GM19372 (cell line): ENCODE measurements around the gene NPAS3.

Experiments
- ATAC-seq: cut with Tn5 transposase; IDR thresholded peaks from one replicate; pipeline ENCODE4 v1.9.1; 2021; ENCODE audit warnings: mild to moderate bottlenecking, low read depth, moderate library complexity; ENCODE audit not compliant: unreplicated experiment

NPAS3 gene

GRCh38 chr14:33404964-33405574 lies 466.4 kb downstream of the NPAS3 start:
- ATAC-seq: no peak

- no peak for ATAC-seq
These were observed 468.1 kb downstream of the NPAS3 start for GRCh38 chr14:33406766-33407165.

DNA sequence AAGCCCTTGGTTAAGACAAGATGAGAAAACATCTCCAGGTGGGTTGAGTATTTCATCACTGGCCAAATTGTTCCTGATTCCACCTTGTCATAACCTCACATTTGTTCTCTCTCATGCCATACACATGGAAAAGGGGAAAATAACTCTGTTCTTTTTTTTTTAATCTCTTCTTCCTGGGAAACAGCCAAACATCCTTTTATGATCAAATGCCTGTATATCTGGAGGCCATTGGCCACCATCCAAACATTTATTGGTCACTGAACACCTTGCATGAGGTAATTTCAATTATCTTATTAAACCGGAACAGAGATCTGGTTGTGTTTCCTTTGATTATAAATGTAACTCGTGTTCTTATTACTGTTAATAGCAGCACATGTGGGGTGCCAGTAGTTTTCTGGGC lies 469.6 kb downstream of the NPAS3 start:
- ATAC-seq: no peak

- no peak for ATAC-seq
These were observed 473.8 kb downstream of the NPAS3 start for GRCh38 chr14:33412450-33412849.

GRCh38 chr14:33413381-33413780 lies 474.7 kb downstream of the NPAS3 start:
- ATAC-seq: no peak

- ATAC-seq: no peak
These were observed 475.4 kb downstream of the NPAS3 start for GRCh38 chr14:33414041-33414440.

DNA sequence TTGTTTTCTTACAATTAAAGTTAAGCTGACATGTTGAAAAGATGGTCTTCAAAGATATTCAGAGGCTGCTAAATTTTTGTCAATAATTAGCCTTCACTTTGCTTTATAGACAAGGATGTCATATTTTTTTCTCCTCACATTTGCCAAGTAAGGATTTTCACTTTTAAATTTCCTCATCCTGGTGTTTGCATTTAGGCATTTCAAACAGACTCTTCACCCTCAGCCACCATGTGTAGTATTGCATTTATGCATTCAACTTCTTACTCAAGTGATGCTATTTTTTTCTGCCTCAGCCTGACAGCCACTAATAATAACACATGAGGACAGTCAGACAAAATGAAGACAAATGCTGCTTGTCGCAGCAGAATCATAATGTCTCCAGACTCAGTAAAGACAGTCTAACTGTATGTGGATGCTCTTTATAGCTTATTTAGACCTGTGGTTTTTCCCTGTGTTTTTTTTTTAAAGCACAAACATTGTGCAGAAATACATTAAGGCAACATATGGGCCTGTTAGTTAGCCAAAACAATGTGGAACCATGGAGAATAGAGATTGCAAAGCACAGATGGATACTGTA lies 481.5 kb downstream of the NPAS3 start:
- ATAC-seq: no peak

GRCh38 chr14:33430414-33431035 lies 491.8 kb downstream of the NPAS3 start:
- ATAC-seq: no peak

DNA sequence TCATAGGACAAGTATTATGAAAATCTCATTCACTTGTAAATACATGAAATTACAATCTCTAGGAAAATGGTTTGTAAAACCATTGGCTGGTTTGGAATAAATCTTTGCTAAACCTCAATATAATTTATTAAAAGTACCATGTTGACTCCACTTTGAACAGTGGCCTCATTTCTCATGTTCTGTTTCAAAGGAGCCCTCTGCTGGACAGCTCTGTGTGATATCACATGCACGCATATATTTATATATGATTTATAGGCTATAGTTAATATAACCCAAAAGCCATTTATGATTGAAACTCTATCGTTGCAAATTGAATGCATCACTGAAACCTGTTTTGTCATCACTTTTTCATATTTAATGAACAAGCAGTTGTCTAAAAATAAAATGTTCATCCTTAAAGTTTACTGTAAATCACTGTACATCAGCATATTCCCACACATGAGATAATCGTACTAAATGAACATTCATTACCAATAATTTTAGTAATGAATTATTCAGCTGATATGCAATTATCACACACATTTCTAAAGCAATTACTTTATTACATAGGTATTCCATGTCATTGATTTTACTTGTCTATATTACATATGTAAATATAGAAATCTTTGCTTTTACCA lies 493.8 kb downstream of the NPAS3 start:
- no peak for ATAC-seq

GRCh38 chr14:33433396-33433795 lies 494.7 kb downstream of the NPAS3 start:
- no peak for ATAC-seq

GRCh38 chr14:33435911-33436689 lies 497.4 kb downstream of the NPAS3 start:
- ATAC-seq: no peak

DNA sequence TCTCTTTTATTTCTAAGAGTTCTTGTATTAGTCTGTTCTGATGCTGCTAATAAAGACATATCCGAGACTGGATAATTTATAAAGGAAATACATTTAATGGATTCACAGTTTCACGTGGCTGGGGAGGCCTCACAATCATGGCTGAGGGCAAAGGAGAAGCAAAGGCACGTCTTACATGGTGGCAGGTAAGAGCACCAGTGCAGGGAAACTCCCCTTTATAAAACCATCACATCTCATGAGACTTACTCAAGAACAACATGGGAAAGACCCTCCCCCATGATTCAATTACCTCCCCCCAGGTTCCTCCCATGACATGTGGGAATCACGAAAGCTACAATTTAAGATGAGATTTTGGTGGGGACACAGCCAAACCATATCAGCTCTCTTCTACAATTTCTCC lies 503.0 kb downstream of the NPAS3 start:
- no peak for ATAC-seq

DNA sequence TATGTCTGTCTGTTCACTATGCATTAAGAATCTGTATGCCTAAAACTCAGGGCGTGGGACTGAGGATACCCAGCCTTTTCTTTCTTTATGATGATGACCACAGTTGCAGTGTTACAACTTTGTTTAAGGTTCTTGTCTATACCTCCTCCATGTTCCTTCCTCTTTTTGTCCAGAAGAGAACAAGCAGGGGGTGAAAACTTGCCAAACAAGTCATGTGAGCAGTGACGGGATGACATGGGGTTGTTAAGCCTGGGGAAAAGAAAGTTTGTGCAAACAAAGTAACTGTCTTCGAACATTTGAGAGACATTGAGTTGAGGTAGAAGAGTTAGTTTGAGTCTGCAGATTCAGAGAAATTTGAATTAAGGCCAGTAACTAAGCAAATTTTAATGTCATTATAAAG lies 505.5 kb downstream of the NPAS3 start:
- no peak for ATAC-seq

GRCh38 chr14:33449268-33449667 lies 510.6 kb downstream of the NPAS3 start:
- no peak for ATAC-seq

DNA sequence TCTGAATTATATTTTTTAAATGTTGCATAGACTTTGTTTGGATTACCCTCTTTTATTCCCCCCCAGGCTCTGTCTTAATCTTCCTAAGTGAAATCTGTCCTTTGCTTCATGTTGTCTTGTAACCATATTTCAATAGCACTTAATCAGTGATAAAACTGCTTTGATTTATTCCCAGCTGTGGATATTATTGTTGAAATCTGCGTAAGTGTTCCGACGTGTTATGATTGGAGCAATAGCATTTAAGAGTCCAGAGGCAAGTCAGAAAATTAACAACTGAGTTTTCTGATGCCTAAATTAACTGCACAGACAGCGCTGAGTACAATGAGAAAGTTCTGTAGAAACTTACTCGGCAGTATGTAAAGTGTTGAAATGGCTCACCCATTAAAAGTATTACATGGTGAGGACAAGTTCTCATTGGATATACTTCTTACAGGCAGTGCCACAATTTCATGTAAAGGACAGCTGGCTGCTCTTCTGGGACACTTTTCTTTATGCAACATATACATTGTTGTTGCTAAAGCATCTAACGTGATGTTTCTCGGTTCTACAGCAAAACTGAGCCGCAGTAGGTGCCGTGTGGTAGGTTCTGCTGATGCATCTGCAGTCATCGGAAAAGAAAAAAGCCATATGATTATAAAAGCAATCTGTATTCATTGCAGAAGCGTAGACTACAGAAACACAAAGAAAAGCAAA lies 511.2 kb downstream of the NPAS3 start:
- no peak for ATAC-seq

- no peak for ATAC-seq
These were observed 511.7 kb downstream of the NPAS3 start for GRCh38 chr14:33450416-33450815.

- ATAC-seq: no peak
These were observed 512.5 kb downstream of the NPAS3 start for GRCh38 chr14:33451211-33451610.

GRCh38 chr14:33452995-33453394 lies 514.3 kb downstream of the NPAS3 start:
- no peak for ATAC-seq

DNA sequence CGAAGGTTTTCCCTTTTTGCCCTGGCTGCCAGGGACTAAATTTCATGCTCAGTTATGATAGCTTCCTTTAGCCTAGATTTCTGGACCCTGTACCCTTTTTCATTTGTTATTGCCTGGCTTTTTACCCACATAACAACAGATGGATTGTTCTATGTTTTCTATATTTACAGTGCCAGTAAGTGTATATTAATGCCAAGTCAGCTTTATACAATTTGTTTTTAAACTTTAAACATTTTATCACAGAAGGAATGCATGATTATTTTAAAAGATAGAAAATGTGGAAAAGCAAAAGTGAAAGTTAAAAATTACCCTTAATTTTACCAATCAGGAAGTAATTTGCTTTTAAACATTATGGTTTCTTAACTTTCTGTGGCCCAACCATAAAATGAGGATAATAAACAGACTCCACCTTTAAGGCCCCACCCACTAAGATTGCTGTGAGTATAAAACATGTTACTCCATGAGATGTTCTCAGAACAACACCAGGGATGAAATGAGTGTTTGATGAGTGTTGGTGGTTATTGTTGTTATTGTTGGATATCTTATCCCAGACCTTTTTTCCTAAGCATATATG lies 515.4 kb downstream of the NPAS3 start:
- no peak for ATAC-seq

DNA sequence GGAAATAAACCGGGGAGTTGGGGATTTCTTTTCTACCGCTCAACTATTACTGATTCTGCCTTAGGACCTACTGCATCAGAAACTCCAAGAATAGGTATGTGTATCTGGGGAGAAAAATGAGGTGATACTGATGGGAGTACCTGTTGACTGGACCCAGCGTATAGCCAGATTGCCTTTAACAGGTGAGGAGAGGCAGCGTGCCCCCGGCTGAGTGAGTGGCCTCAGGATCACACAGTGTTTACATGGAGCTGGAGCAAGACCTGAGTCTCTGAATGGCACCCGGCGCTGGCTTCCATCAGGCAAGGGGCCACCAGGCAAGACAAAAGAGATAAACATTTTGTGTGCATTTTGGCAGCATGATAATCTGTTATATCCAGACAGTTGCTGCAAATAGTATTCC lies 516.0 kb downstream of the NPAS3 start:
- ATAC-seq: no peak
